ENCODE data around the gene TSSK6.

The TSSK6 gene

DNA sequence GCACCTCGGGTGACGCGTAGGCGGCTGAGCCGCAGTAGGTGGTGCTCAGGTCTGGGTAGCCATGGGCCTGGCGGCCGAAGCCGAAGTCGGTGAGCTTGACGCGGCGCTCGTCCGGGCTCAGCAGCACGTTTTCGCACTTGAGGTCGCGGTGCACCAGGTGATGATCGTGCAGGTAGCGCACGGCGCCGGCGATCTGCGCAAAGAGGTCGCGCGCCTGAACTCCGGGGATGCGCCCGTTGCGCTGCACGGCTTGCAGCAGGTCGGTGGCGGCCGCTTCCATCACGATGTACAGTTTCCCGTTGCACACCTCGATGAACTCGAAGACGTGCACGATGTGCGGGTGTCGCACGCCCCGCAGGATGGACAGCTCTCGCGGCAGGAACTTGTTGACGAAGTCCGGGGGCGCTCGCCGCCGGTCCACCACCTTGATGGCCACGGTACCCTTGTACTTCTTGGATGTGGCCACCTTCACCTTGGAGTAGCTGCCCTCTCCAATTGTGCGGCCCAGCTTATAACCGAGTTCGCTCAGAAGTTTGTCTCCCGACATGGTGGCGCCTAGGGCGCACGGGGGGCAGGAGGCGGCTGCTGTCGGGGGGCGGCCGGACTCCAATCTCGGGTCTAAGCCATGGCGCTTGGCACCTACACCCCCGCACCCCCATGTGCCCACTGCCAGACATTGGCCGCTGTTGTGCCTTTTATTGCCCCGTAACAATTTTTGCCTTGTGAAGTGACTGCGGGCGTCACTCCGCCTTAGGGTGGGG lies at the start of gene TSSK6:
Gene TSSK6 (minus strand): TSS at position 668 of the 761 bp plus-strand sequence. CDS start 121 bp downstream, at position 547.
- Mint-ChIP-seq H3K27me3 (no peaks in the 10 kb centered on the region), H3K4me3 (peak within 1 kb of the TSS; percentile 86 to 93), H3K27ac (peak within 1 kb of the TSS; percentile 95 to 96), H3K4me1 (peaks cover 45% of the 10 kb centered on the region), H3K9me3 (no peaks in the 10 kb centered on the region)
- no peak for DNase-seq
- ATAC-seq, result no peak

- no peak for DNase-seq
- H3K4me3 Mint-ChIP-seq, result peak overlapping the region in 1 of 2 donors; percentile 18
- no peaks in the 10 kb centered on the region for H3K9me3 Mint-ChIP-seq
- peaks cover 19% of the 10 kb centered on the region for H3K4me1 Mint-ChIP-seq
- H3K27ac Mint-ChIP-seq, result peak overlapping the region in 1 of 2 donors; percentile 85
- no peaks in the 10 kb centered on the region for H3K27me3 Mint-ChIP-seq
- ATAC-seq, result peak; percentile 16
Observed at GRCh38 chr19:19563348-19563848, 48.0 kb upstream of the TSSK6 start.

GRCh38 chr19:19562665-19563347 lies 47.5 kb upstream of the TSSK6 start:
- H3K27ac Mint-ChIP-seq, result peak overlapping the region in 1 of 2 donors; percentile 76
- peak overlapping the region in 1 of 2 donors; percentile 18 for H3K4me3 Mint-ChIP-seq
- peaks cover 19% of the 10 kb centered on the region for H3K4me1 Mint-ChIP-seq
- DNase-seq (peak in 1 of 2 donors; percentile 48), ATAC-seq (peak; percentile 83)
- no peaks in the 10 kb centered on the region for H3K9me3 Mint-ChIP-seq
- no peaks in the 10 kb centered on the region for H3K27me3 Mint-ChIP-seq

- ATAC-seq (no peak), DNase-seq (no peak)
- Mint-ChIP-seq H3K27me3 (no peaks in the 10 kb centered on the region), H3K27ac (peak overlapping the region in 1 of 2 donors; percentile 42), H3K9me3 (no peaks in the 10 kb centered on the region), H3K4me3 (no peak overlapping the region), H3K4me1 (peaks cover 19% of the 10 kb centered on the region)
Observed at GRCh38 chr19:19561946-19562664, 46.8 kb upstream of the TSSK6 start.

DNA sequence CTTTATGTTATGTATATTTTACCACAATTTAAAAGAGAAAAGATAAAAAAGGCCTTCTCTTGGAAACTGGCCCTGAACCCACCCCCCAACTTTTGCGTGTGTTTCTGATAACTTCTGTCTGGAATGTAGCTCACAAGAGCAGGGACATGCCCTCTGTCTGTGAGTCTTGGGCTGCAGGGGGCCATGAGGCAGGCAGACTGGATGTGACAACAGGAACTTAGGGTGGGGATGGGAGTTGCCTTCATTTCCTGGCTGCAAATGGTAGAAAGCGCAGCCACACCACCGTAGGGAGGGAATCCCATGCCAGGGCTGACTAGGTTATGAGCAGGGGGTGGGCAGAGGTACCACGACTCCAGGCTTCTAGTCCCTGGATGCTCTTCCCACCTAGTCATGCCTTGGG lies 44.6 kb upstream of the TSSK6 start:
- Mint-ChIP-seq H3K27me3 (no peaks in the 10 kb centered on the region), H3K4me1 (peaks cover 19% of the 10 kb centered on the region), H3K4me3 (no peak overlapping the region), H3K27ac (no peak overlapping the region), H3K9me3 (no peaks in the 10 kb centered on the region)
- ATAC-seq (no peak), DNase-seq (no peak)

DNA sequence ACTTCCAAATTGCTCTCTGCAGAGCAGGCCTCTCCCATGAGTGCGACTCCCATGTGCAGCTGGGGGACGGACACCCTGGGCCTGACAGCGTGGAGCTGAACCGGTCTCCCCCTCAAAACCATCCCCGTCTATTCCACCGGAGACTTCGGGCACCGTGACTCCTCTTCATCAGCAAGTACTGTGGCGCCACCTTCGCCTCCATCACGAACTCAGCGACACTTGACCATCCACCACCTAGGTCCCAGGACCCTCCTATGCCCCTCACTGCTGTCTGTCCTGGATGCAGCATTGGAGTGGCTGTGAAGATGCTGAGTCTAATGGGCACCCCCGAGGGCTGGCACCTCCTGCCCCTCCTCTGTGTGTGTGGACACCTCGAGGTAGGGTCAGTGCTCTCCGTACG lies 43.3 kb upstream of the TSSK6 start:
- Mint-ChIP-seq H3K4me1 (peaks cover 29% of the 10 kb centered on the region), H3K27me3 (no peaks in the 10 kb centered on the region), H3K9me3 (no peaks in the 10 kb centered on the region), H3K4me3 (no peak overlapping the region), H3K27ac (no peak overlapping the region)
- ATAC-seq (no peak), DNase-seq (no peak)

DNA sequence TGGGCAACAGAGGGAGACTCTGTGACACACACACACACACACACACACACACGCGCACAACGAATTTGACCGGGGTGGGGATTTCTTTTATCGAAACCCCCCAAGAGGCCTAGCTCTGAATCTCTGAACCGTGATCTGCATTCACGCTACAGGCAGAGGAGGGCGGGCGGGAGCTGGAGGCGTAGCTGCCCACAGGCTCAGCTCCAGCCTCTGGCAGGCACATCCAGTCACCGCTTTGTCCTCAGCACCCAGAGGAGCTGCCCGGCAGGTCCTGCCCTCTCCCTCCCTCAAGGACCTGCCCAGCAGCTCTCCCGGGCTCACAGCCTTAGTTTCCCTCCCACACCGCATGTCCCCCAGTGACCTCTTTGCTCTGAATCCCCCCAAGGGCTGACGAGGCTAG lies 42.7 kb upstream of the TSSK6 start:
- DNase-seq, result no peak
- Mint-ChIP-seq H3K4me3 (no peak overlapping the region), H3K27me3 (no peaks in the 10 kb centered on the region), H3K9me3 (no peaks in the 10 kb centered on the region), H3K4me1 (peaks cover 24% of the 10 kb centered on the region), H3K27ac (no peak overlapping the region)
- no peak for ATAC-seq

GRCh38 chr19:19554074-19555023 lies 39.0 kb upstream of the TSSK6 start:
- H3K4me3 Mint-ChIP-seq, result no peak overlapping the region
- peak overlapping the region; percentile 59 to 69 for H3K27ac Mint-ChIP-seq
- ATAC-seq, result peak; percentile 67
- no peaks in the 10 kb centered on the region for H3K9me3 Mint-ChIP-seq
- no peaks in the 10 kb centered on the region for H3K27me3 Mint-ChIP-seq
- DNase-seq, result peak; percentile 58 to 60
- H3K4me1 Mint-ChIP-seq, result peaks cover 12% of the 10 kb centered on the region

DNA sequence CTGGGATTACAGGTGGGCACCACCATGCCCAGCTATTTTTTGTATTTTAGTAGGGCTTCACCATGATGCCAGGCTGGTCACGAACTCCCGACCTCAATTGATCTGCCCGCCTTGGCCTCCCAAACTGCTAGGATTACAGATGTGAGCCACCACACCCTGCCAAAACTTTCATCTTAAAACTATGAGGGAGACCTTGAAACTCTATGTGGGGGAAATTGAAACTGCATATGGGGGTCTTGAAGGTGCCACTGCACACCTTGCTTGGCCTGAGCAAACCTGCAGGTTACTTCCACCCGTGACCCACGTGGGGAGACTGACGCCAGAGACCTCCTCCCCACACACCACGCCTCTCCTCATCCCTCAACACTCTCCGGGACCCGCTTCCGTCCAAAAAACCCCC lies 38.3 kb upstream of the TSSK6 start:
- Mint-ChIP-seq H3K27ac (peak overlapping the region in 1 of 2 donors; percentile 59), H3K9me3 (no peaks in the 10 kb centered on the region), H3K27me3 (no peaks in the 10 kb centered on the region), H3K4me1 (peaks cover 12% of the 10 kb centered on the region), H3K4me3 (no peak overlapping the region)
- DNase-seq, result no peak
- ATAC-seq, result no peak

GRCh38 chr19:19552798-19553197 lies 37.5 kb upstream of the TSSK6 start:
- ATAC-seq (peak; percentile 42), DNase-seq (no peak)
- Mint-ChIP-seq H3K9me3 (no peaks in the 10 kb centered on the region), H3K4me1 (peaks cover 12% of the 10 kb centered on the region), H3K27me3 (no peaks in the 10 kb centered on the region), H3K4me3 (no peak overlapping the region), H3K27ac (no peak overlapping the region)

DNA sequence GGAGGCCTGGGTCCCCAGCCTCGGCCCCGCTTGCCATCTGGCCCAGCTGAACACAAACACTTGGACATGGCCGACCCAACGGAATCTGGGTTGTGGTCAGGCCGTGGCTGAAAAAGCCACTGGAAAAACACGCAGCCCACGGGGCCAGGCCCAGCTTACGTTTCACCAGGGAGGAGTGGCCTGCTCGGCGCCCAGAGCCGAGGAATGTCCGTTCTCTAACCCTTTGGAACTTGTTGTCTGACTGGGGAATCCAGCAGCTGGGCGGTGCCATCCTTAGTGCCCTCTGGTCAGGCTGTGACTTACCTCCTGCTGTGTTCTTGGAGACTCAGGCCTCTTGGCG lies 36.5 kb upstream of the TSSK6 start:
- H3K27ac Mint-ChIP-seq, result peak overlapping the region in 1 of 2 donors; percentile 42
- H3K9me3 Mint-ChIP-seq, result no peaks in the 10 kb centered on the region
- H3K27me3 Mint-ChIP-seq, result no peaks in the 10 kb centered on the region
- no peak for DNase-seq
- no peak for ATAC-seq
- no peak overlapping the region for H3K4me3 Mint-ChIP-seq
- H3K4me1 Mint-ChIP-seq, result peaks cover 12% of the 10 kb centered on the region

GRCh38 chr19:19550972-19551852 lies 35.9 kb upstream of the TSSK6 start:
- H3K4me3 Mint-ChIP-seq, result no peak overlapping the region
- no peaks in the 10 kb centered on the region for H3K27me3 Mint-ChIP-seq
- no peak overlapping the region for H3K27ac Mint-ChIP-seq
- peaks cover 12% of the 10 kb centered on the region for H3K4me1 Mint-ChIP-seq
- DNase-seq, result no peak
- no peaks in the 10 kb centered on the region for H3K9me3 Mint-ChIP-seq
- no peak for ATAC-seq

DNA sequence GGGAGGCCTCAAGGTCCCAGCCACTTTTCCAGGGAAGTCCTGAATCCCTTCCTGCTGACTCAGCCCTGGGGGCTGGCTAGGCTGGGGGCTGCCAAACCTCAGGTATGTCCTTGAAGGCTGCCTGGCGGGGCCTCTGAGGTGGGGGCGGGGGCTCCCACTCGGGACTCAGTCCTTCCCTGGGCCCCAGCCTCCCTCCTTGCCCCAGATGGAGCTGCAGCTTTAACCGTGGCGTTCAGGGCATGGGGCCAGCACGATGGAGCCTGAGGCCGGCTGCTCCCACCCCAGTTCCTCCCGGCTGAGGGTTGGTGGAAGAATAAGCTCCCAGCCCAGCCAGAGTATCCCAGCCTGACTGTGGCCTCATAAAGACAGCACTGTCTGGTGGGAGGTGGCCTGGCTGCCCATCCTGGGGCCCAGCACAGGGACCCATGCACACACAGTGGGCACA lies 35.2 kb upstream of the TSSK6 start:
- Mint-ChIP-seq H3K9me3 (no peaks in the 10 kb centered on the region), H3K27me3 (no peaks in the 10 kb centered on the region), H3K4me3 (no peak overlapping the region), H3K27ac (no peak overlapping the region), H3K4me1 (peaks cover 12% of the 10 kb centered on the region)
- DNase-seq, result no peak
- ATAC-seq, result no peak

DNA sequence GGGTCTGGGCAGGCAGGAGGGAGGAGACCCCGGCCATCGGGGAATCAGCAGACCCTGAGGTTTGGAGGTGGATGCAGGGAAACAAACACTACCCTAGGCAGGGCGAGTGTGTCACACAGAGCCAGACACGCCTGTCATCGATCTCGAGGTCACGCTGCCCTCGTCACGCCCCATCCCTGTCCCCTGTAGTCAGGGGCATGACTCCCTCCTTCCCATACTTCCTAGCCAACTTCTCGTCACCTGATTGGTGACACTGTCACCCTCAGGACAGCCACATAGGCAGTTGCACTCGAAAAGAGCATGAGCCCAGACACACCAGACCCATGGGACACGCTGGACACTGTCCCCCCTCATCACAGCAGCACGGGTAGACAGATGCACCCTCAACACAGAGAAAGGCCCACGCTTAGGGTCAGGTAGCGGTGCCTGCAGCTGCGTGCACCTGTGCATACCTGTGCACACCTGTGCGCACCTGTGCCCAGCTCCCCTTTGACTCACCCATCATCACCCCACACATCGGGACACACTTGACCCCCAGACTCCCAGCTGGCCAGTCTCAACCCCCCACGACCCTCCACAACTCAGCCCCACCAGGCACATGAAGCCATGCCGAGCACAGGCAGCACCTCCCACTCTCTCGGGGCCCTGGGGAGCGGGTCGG lies 34.6 kb upstream of the TSSK6 start:
- Mint-ChIP-seq H3K9me3 (no peaks in the 10 kb centered on the region), H3K4me1 (peaks cover 12% of the 10 kb centered on the region), H3K27ac (no peak overlapping the region), H3K4me3 (no peak overlapping the region), H3K27me3 (no peaks in the 10 kb centered on the region)
- no peak for DNase-seq
- no peak for ATAC-seq

Data from stimulated activated naive CD8-positive, alpha-beta T cell treated with anti-CD3 and anti-CD28 coated beads, Interleukin-15, amount 100 ng/mL, for 72 hours (primary cell).